ENCODE measurements around the gene ATP5PF.
"Not testable (repeated sequence)": the region's sequence is repeated elsewhere in the genome, so short reads cannot be mapped to it uniquely, and the experiment has no call there.

ATP5PF gene

GRCh38 chr21:25722631-25723030, 12.1 kb downstream of the ATP5PF start:
- no peak for DNase-seq

DNA sequence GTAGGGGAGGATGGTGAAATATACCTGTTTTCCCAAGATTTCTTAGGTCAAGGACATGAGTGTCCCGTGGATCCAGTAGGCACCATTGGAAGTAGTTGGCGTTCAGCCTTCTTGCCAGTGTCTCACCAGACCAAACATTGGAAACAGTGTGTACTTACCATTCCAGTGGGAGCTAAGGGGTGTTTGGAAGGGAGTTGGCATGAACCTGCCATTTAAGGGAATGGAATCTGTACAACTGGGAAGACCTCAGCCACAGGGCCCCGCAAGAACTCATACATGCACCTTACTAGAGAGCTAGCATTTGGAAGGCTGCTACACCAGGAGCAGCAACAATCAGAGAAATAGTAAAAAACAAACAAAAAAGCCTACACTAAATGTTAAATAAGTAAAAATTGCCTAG, 12.7 kb downstream of the ATP5PF start:
- no peak for DNase-seq
- ATAC-seq: no peak

More at GRCh38 chr21:25722631-25723030, 12.1 kb downstream of the ATP5PF start:
- no peak for ATAC-seq

DNA sequence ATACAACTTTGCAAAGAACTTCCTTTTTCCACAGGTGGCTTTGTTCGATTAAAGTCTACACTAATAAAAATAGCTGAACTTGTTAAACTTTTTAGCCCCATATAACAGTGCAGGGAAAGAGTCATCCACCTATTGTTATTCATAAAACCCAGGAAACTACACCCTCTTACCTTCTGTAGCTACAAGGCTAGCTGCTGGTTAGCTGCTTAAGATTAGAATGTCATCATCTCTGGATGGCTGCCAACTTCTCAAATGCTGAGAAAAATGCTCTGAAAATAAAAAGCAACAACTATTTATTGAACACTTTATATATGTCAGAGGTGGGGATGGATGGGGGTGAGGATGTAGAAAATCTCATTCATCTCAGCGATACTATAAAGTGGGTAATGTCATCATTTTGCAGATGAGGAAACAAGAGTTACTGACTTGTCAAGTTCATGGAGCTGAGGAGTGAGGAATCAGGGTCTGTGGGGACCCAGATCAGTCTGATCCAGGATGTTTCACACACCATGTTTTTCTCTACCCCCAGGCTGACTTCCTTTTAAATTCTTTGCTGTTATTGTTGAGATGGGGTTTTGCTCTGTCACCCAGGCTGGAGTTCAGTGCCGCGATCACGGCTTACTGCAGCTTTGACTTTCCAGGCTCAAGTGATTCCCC, 17.1 kb downstream of the ATP5PF start:
- ATAC-seq: no peak
- DNase-seq: no peak

- ATAC-seq, DNase-seq: not testable (repeated sequence)
Observed at GRCh38 chr21:25714066-25714465, 20.6 kb downstream of the ATP5PF start.

- DNase-seq (no peak), ATAC-seq (no peak)
Observed at GRCh38 chr21:25710550-25710949, 24.2 kb downstream of the ATP5PF start.

DNA sequence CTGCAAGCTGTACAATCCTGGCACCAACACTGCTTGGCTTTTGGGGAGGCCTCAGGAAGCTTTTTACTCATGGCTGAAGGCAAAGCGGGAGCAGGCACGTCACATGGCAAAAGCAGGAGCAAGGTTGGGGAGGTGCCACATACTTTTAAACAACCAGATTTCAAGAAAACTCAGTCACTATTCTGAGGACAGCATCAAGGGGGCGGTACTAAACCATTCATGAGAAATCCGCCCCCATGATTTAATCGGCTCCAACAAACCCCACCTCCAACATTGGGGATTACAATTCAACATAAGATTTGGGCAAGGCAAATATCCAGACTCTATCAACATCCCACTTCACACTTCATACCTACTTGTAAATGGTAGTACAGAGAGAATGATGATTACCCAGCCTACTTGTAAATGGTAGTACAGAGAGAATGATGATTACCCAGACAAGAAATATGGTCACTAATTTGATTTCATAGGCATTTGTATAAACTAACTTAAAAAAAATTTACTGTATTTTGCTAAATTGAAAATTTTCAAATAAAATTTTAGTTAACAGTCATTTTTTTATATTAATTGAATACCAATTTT, 24.9 kb downstream of the ATP5PF start:
- DNase-seq: no peak
- ATAC-seq: no peak

DNA sequence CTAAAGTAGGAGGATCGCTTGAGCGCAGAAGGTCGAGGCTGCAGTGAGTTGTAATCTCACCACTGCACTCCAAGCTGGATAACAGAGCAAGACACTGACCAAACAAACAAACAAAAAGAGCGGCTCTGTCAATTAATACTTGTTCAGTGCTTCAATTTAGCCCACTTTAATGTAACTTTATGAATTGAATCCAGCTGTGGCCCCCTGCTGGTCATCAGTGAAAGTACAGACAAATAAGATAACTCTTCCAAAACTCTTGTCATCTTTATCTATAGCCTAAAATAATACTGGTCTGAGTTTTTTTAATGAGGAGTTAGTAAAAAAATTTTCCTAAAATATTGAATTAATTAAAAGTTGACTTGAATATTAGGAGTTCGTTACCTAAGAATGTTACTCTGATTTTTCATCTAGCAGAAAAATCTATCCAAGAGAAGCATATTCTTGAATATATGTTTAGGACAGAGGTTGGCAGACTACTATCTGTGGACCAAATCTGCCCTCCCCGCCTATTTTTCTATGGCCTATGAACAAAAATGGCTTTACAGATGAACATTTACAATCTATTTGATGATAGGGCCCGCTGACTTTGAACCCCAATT, 26.1 kb downstream of the ATP5PF start:
- DNase-seq (peak; percentile 46), ATAC-seq (no peak)

DNA sequence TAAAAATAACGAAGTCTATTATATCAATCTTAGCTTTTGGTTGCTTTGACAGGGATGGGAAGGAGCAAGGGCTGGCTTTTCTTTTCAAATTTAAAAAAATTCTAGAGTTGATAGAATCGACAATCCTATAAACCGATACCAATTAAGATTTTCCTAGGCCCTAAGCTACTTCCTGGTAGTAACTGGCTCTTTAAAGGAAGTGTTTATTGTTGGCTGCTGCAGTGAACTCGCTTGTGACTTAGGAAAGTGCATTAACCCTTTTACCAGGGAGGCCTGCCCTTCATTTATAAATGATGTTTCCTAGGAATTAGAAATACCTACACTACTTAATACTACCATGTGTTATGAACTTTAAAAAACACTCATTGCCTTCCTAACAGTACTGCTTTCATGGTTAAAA, 33.2 kb downstream of the ATP5PF start:
- DNase-seq (no peak), ATAC-seq (no peak)

DNA sequence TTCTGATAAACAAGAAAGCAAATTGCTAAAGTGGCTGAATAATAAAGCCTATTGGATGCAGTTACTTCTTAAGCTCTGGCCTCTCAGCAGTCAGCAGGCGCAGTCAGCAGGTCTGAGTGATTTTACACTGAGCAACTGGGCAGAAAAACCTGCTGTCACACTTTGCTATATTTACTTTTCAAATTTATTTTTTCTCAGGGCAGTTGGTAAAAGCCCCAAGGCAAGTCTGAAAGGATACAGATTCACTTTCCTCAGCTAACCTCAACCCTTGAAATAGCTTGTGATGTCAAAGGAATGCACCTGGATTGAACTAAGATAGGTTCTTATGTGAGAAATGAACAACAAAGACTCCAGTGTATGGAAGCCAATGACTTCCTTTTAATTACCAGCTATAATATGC, 34.0 kb downstream of the ATP5PF start:
- no peak for DNase-seq

DNA sequence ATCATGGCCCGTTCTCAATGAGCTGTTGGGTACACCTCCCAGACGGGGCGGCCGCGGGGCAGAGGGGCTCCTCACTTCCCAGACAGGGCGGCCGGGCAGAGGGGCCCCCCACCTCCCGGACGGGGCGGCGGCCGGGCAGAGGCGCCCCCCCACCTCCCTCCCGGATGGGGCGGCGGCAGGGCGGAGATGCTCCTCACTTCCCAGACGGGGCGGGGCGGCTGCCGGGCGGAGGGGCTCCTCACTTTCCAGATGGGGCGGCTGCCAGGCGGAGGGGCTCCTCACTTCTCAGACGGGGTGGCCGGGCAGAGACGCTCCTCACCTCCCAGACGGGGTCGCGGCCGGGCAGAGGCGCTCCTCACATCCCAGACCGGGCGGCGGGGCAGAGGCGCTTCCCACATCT, 39.2 kb downstream of the ATP5PF start:
- not testable (repeated sequence) for ATAC-seq

More for the DNA sequence above, 34.0 kb downstream of the ATP5PF start:
- ATAC-seq: no peak

DNA sequence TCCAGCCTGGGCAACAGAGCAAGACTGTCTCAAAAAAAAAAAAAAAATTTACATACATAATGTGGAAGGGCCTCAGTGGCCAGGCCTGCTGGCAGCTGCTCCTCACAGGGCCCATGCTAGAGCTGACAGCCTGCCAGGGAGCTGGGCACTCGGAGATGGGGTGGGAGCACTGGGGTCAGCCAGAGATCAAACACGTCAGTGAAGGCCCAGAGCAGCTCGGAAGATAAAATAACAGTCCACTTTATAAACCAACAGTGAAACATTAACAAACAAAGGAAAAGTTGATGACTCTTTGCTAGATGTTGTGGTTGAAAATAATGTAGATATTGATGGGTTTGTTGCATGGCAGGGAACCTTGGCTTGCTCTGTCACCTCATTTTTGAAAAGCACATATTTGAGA, 42.7 kb downstream of the ATP5PF start:
- no peak for ATAC-seq
- no peak for DNase-seq

More for the DNA sequence above, 39.2 kb downstream of the ATP5PF start:
- not testable (repeated sequence) for DNase-seq

- no peak for DNase-seq
- ATAC-seq: no peak
Observed at GRCh38 chr21:25689226-25689625, 45.5 kb downstream of the ATP5PF start.

DNA sequence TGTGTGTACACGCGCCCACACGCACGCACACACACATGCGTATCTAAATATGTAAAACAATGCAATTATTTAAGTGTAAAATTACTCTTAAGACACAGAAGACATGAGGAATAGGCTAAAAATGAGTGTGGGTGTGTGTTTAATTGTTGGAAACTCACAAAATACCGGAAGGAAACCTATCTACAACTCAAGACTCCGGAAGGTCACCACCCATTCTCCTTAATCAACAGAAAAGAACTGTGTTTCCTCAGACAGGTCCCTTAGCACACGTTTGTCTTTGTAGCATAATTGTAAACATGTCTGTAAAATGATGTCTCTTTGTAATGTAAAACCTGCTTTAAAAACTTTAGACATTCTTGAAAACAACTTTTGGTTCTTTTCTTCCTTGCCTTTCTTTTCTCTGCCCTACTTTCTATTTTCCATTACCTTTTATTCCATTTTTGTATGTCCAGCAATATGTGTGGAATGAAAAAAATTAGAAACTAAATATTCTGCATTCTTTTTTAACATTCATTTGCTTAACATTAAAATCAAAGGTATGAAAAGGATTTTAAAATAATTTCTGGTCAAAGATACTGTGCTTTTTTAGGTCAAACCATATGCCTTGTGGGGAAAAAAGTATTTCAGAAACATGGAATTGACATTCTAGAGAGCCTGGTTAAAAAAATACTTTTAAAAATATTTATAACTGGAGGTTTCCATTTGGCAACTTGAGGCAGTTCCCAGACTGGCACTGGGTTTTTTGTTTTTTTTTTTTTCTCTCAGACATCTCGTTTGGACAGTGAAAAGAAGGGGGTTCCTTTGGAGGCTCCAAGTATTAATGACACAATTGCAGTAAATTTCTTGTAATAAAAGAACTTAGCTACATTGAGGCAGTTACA, 46.2 kb downstream of the ATP5PF start:
- DNase-seq (no peak), ATAC-seq (no peak)

GRCh38 chr21:25687787-25688186, 46.9 kb downstream of the ATP5PF start:
- ATAC-seq (no peak), DNase-seq (no peak)

- no peak for DNase-seq
- ATAC-seq: no peak
Observed at GRCh38 chr21:25682382-25682781, 52.3 kb downstream of the ATP5PF start.

GRCh38 chr21:25676451-25676850, 58.3 kb downstream of the ATP5PF start:
- DNase-seq (no peak), ATAC-seq (no peak)
